DOHH2 (cell line): ENCODE measurements around the gene RASD2.

Experiments
- EZH2phosphoT487 ChIP-seq: fragments of 200-600 bp; sonication (generic); IDR thresholded peaks from 2 replicates; pipeline ENCODE4 v1.6.1; 2017; ENCODE audit warnings: borderline replicate concordance, mild to moderate bottlenecking, antibody characterized with exemption, low read length, moderate library complexity, mixed read lengths
- TF ChIP-seq, protein P1 (sequence below): fragments of 200-600 bp; sonication (generic); IDR thresholded peaks from one replicate; pipeline ENCODE4 v1.5.1; 2014; ENCODE audit warnings: antibody characterized with exemption, mild to moderate bottlenecking, low read depth, low read length; ENCODE audit not compliant: poor library complexity, severe bottlenecking

DNA sequence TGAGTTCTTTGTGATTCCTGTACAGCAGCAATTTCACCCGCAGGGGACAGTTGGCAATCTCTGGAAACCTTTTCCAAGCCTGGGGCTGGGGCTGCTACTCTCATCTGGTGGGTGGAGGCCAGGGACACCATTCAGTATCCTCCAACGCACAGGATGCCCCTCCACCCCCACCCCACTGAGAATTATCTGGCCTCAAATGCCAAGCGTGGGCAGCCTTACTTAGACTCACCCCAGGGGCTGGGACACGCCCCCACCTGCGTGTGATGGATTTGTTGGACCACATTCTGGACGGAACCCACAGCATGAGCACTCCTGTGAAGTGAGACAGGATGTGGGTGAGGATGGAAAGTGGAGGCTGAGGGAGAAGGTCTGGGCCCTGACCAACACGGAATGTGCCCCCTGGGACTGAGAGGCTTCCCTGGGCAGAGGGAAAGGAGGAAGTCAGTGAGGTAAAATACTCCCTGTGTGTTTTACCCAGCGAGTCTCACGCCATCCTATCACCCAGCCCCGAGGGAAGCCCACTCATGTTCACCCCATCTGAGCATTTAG lies 13.7 kb downstream of the RASD2 start:
- TF ChIP-seq, protein P1, sequence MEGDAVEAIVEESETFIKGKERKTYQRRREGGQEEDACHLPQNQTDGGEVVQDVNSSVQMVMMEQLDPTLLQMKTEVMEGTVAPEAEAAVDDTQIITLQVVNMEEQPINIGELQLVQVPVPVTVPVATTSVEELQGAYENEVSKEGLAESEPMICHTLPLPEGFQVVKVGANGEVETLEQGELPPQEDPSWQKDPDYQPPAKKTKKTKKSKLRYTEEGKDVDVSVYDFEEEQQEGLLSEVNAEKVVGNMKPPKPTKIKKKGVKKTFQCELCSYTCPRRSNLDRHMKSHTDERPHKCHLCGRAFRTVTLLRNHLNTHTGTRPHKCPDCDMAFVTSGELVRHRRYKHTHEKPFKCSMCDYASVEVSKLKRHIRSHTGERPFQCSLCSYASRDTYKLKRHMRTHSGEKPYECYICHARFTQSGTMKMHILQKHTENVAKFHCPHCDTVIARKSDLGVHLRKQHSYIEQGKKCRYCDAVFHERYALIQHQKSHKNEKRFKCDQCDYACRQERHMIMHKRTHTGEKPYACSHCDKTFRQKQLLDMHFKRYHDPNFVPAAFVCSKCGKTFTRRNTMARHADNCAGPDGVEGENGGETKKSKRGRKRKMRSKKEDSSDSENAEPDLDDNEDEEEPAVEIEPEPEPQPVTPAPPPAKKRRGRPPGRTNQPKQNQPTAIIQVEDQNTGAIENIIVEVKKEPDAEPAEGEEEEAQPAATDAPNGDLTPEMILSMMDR: no peak
- TF ChIP-seq EZH2phosphoT487: no peak
